H1 (cell line): ENCODE results near the gene UBE2E2. TPM values are rescaled to one million over a fixed set of nuclear protein-coding genes. Genes with fewer than 3 reads are reported as not detected.

ENCODE experiments used
- CTCF ChIA-PET: fragments of 300-600 bp; sonication (Branson Sonifier 250); formaldehyde crosslinking; loops from one replicate; lab custom pipeline; 2021; ENCODE audit not compliant: partially characterized antibody; lab: Charles Lee
- POLR2A ChIA-PET: fragments of 300-600 bp; sonication (Branson Sonifier 250); formaldehyde crosslinking; loops from one replicate; lab custom pipeline; 2021; ENCODE audit warnings: inconsistent platforms; ENCODE audit not compliant: partially characterized antibody; lab: Charles Lee
- DNase-seq, 2 experiments: peaks; one replicate each; pipeline versions ENCODE4 v3.0.0 to v3.0.0-alpha.2; 2010 to 2022; ENCODE audit warnings: low spot score in 2 of 2, low read depth in 1 of 2, mixed read lengths in 1 of 2
- FAIRE-seq: peaks from 2 replicates; lab custom pipeline; 2011; peaks lifted over from hg19 to GRCh38; lab: Jason Lieb, UNC
- H2AFZ ChIP-seq: 2 replicates; pipeline ENCODE4 v1.8.1; 2012; ENCODE audit warnings: low read length, inconsistent platforms
- H2AK5ac ChIP-seq: 2 replicates; pipeline ENCODE4 v1.6.1; 2013; ENCODE audit warnings: low read depth, low read length
- H2BK120ac ChIP-seq: replicated peaks from 2 replicates; pipeline ENCODE3; 2013; ENCODE audit warnings: low read depth, low read length, inconsistent platforms
- H2BK12ac ChIP-seq: 2 replicates; pipeline ENCODE4 v1.6.1; 2013; ENCODE audit warnings: low read depth, low read length
- H2BK15ac ChIP-seq: 2 replicates; pipeline ENCODE4 v1.6.1; 2013; ENCODE audit warnings: low read length
- H2BK20ac ChIP-seq: 2 replicates; pipeline ENCODE4 v1.6.1; 2013; ENCODE audit warnings: low read length
- H2BK5ac ChIP-seq: 2 replicates; pipeline ENCODE4 v1.6.1; 2013; ENCODE audit warnings: low read depth, low read length
- H3K14ac ChIP-seq: 2 replicates; pipeline ENCODE4 v1.6.1; 2013; ENCODE audit warnings: inconsistent platforms; ENCODE audit not compliant: insufficient read length
- H3K18ac ChIP-seq: 2 replicates; pipeline ENCODE4 v1.6.1; 2013; ENCODE audit warnings: low read length; ENCODE audit errors: extremely low read depth
- H3K23ac ChIP-seq: 2 replicates; pipeline ENCODE4 v1.6.1; 2013; ENCODE audit warnings: inconsistent platforms; ENCODE audit not compliant: insufficient read length
- H3K23me2 ChIP-seq: 2 replicates; pipeline ENCODE4 v1.6.1; 2013; ENCODE audit warnings: low read depth, low read length
- H3K27ac ChIP-seq: 2 replicates; pipeline ENCODE4 v1.6.1; 2011; ENCODE audit warnings: low read depth, low read length, inconsistent platforms
- H3K27me3 ChIP-seq, 4 experiments: replicated peaks in 1 of 4; 1 replicate in 1 of 4; 2 replicates in 3 of 4; pipeline versions ENCODE4 v1.6.1 to v1.8.1; 2011 to 2013; ENCODE audit warnings: low read length in 3 of 4, mild to moderate bottlenecking in 3 of 4, inconsistent platforms in 2 of 4, mixed read lengths in 2 of 4, moderate library complexity in 1 of 4; ENCODE audit not compliant: control insufficient read depth in 3 of 4, insufficient read depth in 3 of 4; ENCODE audit errors: extremely low read depth in 1 of 4
- H3K36me3 ChIP-seq, 4 experiments: 2 replicates each; pipeline versions ENCODE4 v1.6.1 to v1.8.1; 2011 to 2013; ENCODE audit warnings: mild to moderate bottlenecking in 4 of 4, low read length in 3 of 4, moderate library complexity in 2 of 4, control low read depth in 1 of 4, inconsistent platforms in 1 of 4; ENCODE audit not compliant: insufficient read depth in 4 of 4, control insufficient read depth in 2 of 4
- H3K4ac ChIP-seq: replicated peaks from 2 replicates; pipeline ENCODE3; 2013; ENCODE audit warnings: low read length, low read depth, mixed read lengths, inconsistent platforms; ENCODE audit not compliant: insufficient read length
- H3K4me1 ChIP-seq, 4 experiments: replicated peaks in 1 of 4; 1 replicate in 1 of 4; 2 replicates in 3 of 4; pipeline versions ENCODE4 v1.6.1 to v1.8.1; 2011 to 2013; ENCODE audit warnings: low read length in 3 of 4, inconsistent platforms in 2 of 4, mixed read lengths in 1 of 4; ENCODE audit not compliant: insufficient read depth in 4 of 4, control insufficient read depth in 3 of 4
- H3K4me2 ChIP-seq, 2 experiments: 2 replicates each; pipeline versions ENCODE4 v1.6.1 to v1.8.1; 2011 to 2013; ENCODE audit warnings: low read depth in 2 of 2, low read length in 2 of 2, control low read depth in 1 of 2, inconsistent platforms in 1 of 2, mild to moderate bottlenecking in 1 of 2; ENCODE audit not compliant: insufficient read depth in 1 of 2
- H3K4me3 ChIP-seq, 4 experiments: fragments of 200-600, 300-600 bp in 1 of 4; sonication (generic), shearing (Covaris generic), sonication (Bioruptor Twin) in 1 of 4; 2 replicates each; pipeline versions ENCODE4 v1.5.1 to v1.8.1; 2011 to 2016; ENCODE audit warnings: low read length in 4 of 4, low read depth in 3 of 4, control low read depth in 2 of 4, inconsistent platforms in 2 of 4, mild to moderate bottlenecking in 2 of 4, mixed read lengths in 1 of 4, moderate library complexity in 1 of 4; ENCODE audit not compliant: insufficient read depth in 2 of 4; ENCODE audit errors: extremely low read depth in 1 of 4
- H3K56ac ChIP-seq: replicated peaks from 2 replicates; pipeline ENCODE3; 2013; ENCODE audit warnings: low read depth, mild to moderate bottlenecking, mixed read lengths, low read length, inconsistent platforms; ENCODE audit not compliant: insufficient read length
- H3K79me1 ChIP-seq: 2 replicates; pipeline ENCODE4 v1.6.1; 2013; ENCODE audit warnings: low read depth, low read length, control low read depth
- H3K79me2 ChIP-seq, 2 experiments: 2 replicates each; pipeline versions ENCODE4 v1.6.1 to v1.8.1; 2012 to 2013; ENCODE audit warnings: low read length in 2 of 2, mild to moderate bottlenecking in 2 of 2, inconsistent platforms in 1 of 2; ENCODE audit not compliant: insufficient read depth in 2 of 2, control insufficient read depth in 1 of 2
- H3K9ac ChIP-seq, 4 experiments: replicated peaks in 1 of 4; 1 replicate in 1 of 4; 2 replicates in 3 of 4; pipeline versions ENCODE4 v1.6.1 to v1.8.1; 2011 to 2013; ENCODE audit warnings: low read depth in 3 of 4, low read length in 3 of 4, control low read depth in 2 of 4, mild to moderate bottlenecking in 2 of 4, moderate library complexity in 2 of 4, inconsistent platforms in 1 of 4; ENCODE audit errors: extremely low read depth in 1 of 4
- H3K9me3 ChIP-seq, 2 experiments: 2 replicates each; pipeline versions ENCODE4 v1.6.1 to v1.8.1; 2012 to 2013; ENCODE audit warnings: mild to moderate bottlenecking in 2 of 2, moderate library complexity in 2 of 2, control low read depth in 1 of 2, inconsistent platforms in 1 of 2, low read depth in 1 of 2, low read length in 1 of 2, mixed read lengths in 1 of 2; ENCODE audit not compliant: insufficient read depth in 2 of 2
- H4K20me1 ChIP-seq, 2 experiments: replicated peaks in 1 of 2; 2 replicates each; pipeline versions ENCODE3 to v1.8.1; 2011 to 2013; ENCODE audit warnings: inconsistent platforms in 2 of 2, low read length in 2 of 2, mild to moderate bottlenecking in 1 of 2; ENCODE audit not compliant: insufficient read depth in 2 of 2, control insufficient read depth in 1 of 2
- H4K5ac ChIP-seq: 2 replicates; pipeline ENCODE4 v1.6.1; 2013; ENCODE audit warnings: low read length, low read depth, mixed read lengths, inconsistent platforms; ENCODE audit not compliant: insufficient read length
- H4K8ac ChIP-seq: 2 replicates; pipeline ENCODE4 v1.8.0; 2013; ENCODE audit warnings: mild to moderate bottlenecking, moderate library complexity, low read length, inconsistent platforms; ENCODE audit not compliant: insufficient read depth; ENCODE audit errors: extremely low read depth
- H4K91ac ChIP-seq: replicated peaks from 2 replicates; pipeline ENCODE3; 2013; ENCODE audit warnings: low read length, mixed read lengths, inconsistent platforms; ENCODE audit not compliant: insufficient read length
- CBX5 ChIP-seq: fragments of 300-800, 300-1000 bp; sonication (generic); IDR thresholded peaks from 2 replicates; pipeline ENCODE4 v1.7.1; 2016; ENCODE audit warnings: antibody characterized with exemption, low read length, low read depth
- CHD1 ChIP-seq: IDR thresholded peaks from 2 replicates; pipeline ENCODE4 v1.6.1; 2012; ENCODE audit warnings: low read depth, low read length, improper control_type of control experiment
- EGR1 ChIP-seq: IDR thresholded peaks from 2 replicates; pipeline ENCODE4 v1.6.1; 2011; ENCODE audit warnings: low read depth, low read length, borderline replicate concordance
- KDM1A ChIP-seq: fragments of 200-600, 300-600 bp; sonication (generic); IDR thresholded peaks from 2 replicates; pipeline ENCODE4 v1.7.1; 2016; ENCODE audit warnings: mild to moderate bottlenecking, low read length, borderline replicate concordance
- PHF8 ChIP-seq: fragments of 200-600 bp; sonication (generic); conservative IDR thresholded peaks from 2 replicates; pipeline ENCODE4 v1.7.1; 2012; ENCODE audit warnings: low read depth, mild to moderate bottlenecking, inconsistent platforms, low read length, moderate library complexity
- POLR2A ChIP-seq, 2 experiments: IDR thresholded peaks; 1 replicate in 1 of 2; 2 replicates in 1 of 2; pipeline ENCODE4 v1.6.1; 2011; ENCODE audit warnings: low read depth in 2 of 2, low read length in 2 of 2, mild to moderate bottlenecking in 2 of 2; ENCODE audit errors: control extremely low read depth in 1 of 2
- POLR2AphosphoS5 ChIP-seq: IDR thresholded peaks from 2 replicates; pipeline ENCODE4 v1.6.1; 2011; ENCODE audit warnings: low read depth, low read length
- RAD21 ChIP-seq, 2 experiments: IDR thresholded peaks in 1 of 2; conservative IDR thresholded peaks in 1 of 2; 2 replicates each; pipeline ENCODE4 v1.6.1; 2011; ENCODE audit warnings: low read depth in 2 of 2, low read length in 2 of 2, improper control_type of control experiment in 1 of 2, inconsistent platforms in 1 of 2, mild to moderate bottlenecking in 1 of 2, moderate library complexity in 1 of 2
- SRF ChIP-seq: IDR thresholded peaks from 2 replicates; pipeline ENCODE4 v1.6.1; 2011; ENCODE audit warnings: mild to moderate bottlenecking, low read depth, low read length, moderate library complexity
- TBP ChIP-seq: IDR thresholded peaks from 2 replicates; pipeline ENCODE4 v1.6.1; 2011; ENCODE audit warnings: low read depth, low read length, improper control_type of control experiment
- ZNF274 ChIP-seq: IDR thresholded peaks from 2 replicates; pipeline ENCODE4 v1.7.0; 2012; ENCODE audit warnings: low read length, borderline replicate concordance; ENCODE audit errors: extremely low read depth
- WGBS, 2 experiments: shearing (Covaris generic) in 1 of 2; methylation state at CpG; one replicate each; pipeline versions ENCODE4 v1.1.6 to v1.1.7; 2013 to 2015; ENCODE audit warnings: low lambda C conversion rate in 2 of 2, mixed read lengths in 2 of 2, inconsistent platforms in 1 of 2, low coverage in 1 of 2, missing lambda C conversion rate in 1 of 2; ENCODE audit not compliant: insufficient replicate concordance in 2 of 2, insufficient coverage in 1 of 2, insufficient read length in 1 of 2; ENCODE audit errors: extremely low coverage in 1 of 2, missing lambda C conversion rate in 1 of 2; 5-methylcytosine and 5-hydroxymethylcytosine counted together
- polyA plus RNA-seq, 7 experiments: library from polyadenylated mRNA; depleted of rRNA in 3 of 7; stranded (reverse) in 5 of 7; unstranded in 2 of 7; fragments of >200 nt in 5 of 7; fragments of 200-250 nt in 2 of 7; gene quantifications; 1 replicate in 5 of 7; 2 replicates in 1 of 7; 4 replicates in 1 of 7; pipeline versions ENCODE4 v1.2.1 to v1.2.3, GENCODE V29; 2011 to 2013; ENCODE audit warnings: missing spikeins in 2 of 7, mixed read lengths in 2 of 7
- total RNA-seq: library from RNA; stranded (reverse); fragmentation: NEBNext Ultra II Directional; extraction: Animal tissue kit (Norgen Biotek cat#: 25700); gene quantifications from 2 replicates; pipeline ENCODE4 v1.2.1, GENCODE V29; 2021

The UBE2E2 gene
- total and polyA plus RNA-seq, 2 of the 8 experiments (the other 6 are each of a cell fraction or from before 2014, with no cell fraction given) = 57.6 to 70.6 TPM

DNA sequence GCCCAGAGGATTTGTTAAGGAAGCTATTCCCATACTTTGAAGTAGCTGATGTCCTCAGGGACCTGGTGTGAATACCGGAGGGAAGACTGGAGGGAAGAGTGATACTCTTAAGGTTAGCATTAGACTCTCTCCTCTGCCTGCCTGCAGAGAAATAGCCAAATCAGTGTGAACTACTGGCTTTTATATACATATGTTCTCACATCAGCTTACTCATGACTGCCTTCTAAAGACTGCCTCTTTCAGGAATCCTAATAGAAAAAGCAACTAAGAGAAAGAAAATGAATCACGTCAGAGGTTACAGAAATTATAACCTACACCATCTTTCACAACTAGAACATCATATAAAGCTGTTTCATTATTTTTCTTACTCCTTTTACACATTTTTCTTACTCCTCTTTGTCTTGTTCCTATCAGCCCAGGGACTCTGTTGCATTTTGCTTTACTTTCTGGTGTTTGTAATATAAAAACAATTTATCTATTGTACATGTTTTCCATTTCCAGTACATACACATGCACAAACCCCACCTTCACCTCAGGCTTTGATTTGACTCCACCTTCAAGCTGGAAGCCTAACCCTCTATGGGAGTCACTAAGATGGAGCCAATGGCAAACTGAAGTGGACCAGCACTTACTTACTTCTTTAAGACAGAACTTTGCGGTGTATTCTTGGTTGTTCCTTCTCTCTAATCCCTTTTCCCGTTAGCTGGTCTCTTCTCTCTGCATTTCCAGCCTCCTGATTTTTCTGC lies 345.0 kb downstream of the UBE2E2 start:
- Histone ChIP-seq H2BK12ac (no peak overlapping the region), H3K9ac (no peak overlapping the region), H3K4ac (no peak overlapping the region), H4K5ac (no peak overlapping the region), H3K14ac (no peak overlapping the region), H3K36me3 (no peaks in the 10 kb centered on the region), H3K56ac (no peak overlapping the region), H3K9me3 (no peaks in the 10 kb centered on the region), H4K91ac (no peak overlapping the region), H4K20me1 (no peaks in the 10 kb centered on the region), H2BK15ac (no peak overlapping the region), H3K23me2 (no peaks in the 10 kb centered on the region; the same call in 1 of the 2 replicates), H2BK120ac (no peak overlapping the region), H2AFZ (no peak overlapping the region), H2BK20ac (no peak overlapping the region), H2BK5ac (no peak overlapping the region), H2AK5ac (no peak overlapping the region), H3K79me1 (no peaks in the 10 kb centered on the region), H3K4me1 (peaks cover 0 to 8% (median 0%) of the 10 kb centered on the region in 4 experiments; a peak in 1 of 7 replicates), H3K79me2 (no peaks in the 10 kb centered on the region), H3K23ac (no peak overlapping the region), H4K8ac (no peak overlapping the region), H3K4me3 (no peak overlapping the region), H3K27ac (no peak overlapping the region), H3K4me2 (no peak overlapping the region), H3K27me3 (no peaks in the 10 kb centered on the region), H3K18ac (no peak overlapping the region)
- WGBS, 2 experiments = 88% methylated on average over 4 of the region's 4 CpGs; no CpG with 5 or more reads in 1 of the 2 experiments
- FAIRE-seq = no peak
- CTCF ChIA-PET = interaction anchor here (0.6 to 2.1 kb wide), 5 partner anchors 10 to 313 kb away, joined by 3 to 4 read pairs (median 3); no protein-coding TSS in a partner anchor
- DNase-seq = no peak
- POLR2A ChIA-PET = no interaction called here
- TF ChIP-seq TBP (no peak), RAD21 (IDR thresholded peaks at IDR 0.05 in 1 of 2, conservative IDR thresholded peaks at IDR 0.05 in 1 of 2; ENCODE audit: low read depth in 2 of 2, low read length in 2 of 2) (no peak), KDM1A (no peak), ZNF274 (no peak), EGR1 (no peak), POLR2A (IDR thresholded peaks at IDR 0.05; ENCODE audit: control extremely low read depth in 1 of 2, low read depth in 2 of 2, low read length in 2 of 2) (no peak), SRF (no peak), PHF8 (no peak), CHD1 (no peak), POLR2AphosphoS5 (no peak), CBX5 (no peak)
